ENCODE results near the gene FAM193A.
"Not testable (repeated sequence)": the region's sequence is repeated elsewhere in the genome, so short reads cannot be mapped to it uniquely, and the experiment has no call there.

FAM193A gene

GRCh38 chr4:2543580-2544191, 7.2 kb downstream of the FAM193A start:
- H4K8ac ChIP-seq (ENCODE audit: low read depth, low read length); H3K4ac ChIP-seq (ENCODE audit: low read depth, low read length); H3K27ac ChIP-seq (ENCODE audit: low read depth, low read length); H4K5ac ChIP-seq (ENCODE audit: low read length); H3K4me2 ChIP-seq (ENCODE audit: low read length); H3K56ac ChIP-seq (ENCODE audit: low read length); DNase-seq; H3K9ac ChIP-seq (ENCODE audit: low read length); H3K4me3 ChIP-seq (ENCODE audit: low read length); H2BK5ac ChIP-seq (ENCODE audit: low read length); H3K79me1 ChIP-seq (ENCODE audit: low read length); H3K23ac ChIP-seq (ENCODE audit: low read length); H3K18ac ChIP-seq (ENCODE audit: low read length); H2AK5ac ChIP-seq (ENCODE audit: low read length); H2BK120ac ChIP-seq (ENCODE audit: low read depth, low read length); H3K27me3 ChIP-seq (ENCODE audit: insufficient read depth, low read length, poor library complexity); H3K36me3 ChIP-seq (ENCODE audit: control insufficient read depth, insufficient read depth, low read length); H2BK15ac ChIP-seq (replicated peaks; ENCODE audit: low read depth); H3K4me1 ChIP-seq (ENCODE audit: control insufficient read depth, low read depth, low read length): not testable (repeated sequence)
- H3K79me2 ChIP-seq (ENCODE audit: control insufficient read depth, insufficient read depth, low read length): peaks cover 87% of the 10 kb centered on the region
- WGBS (ENCODE audit: extremely low coverage, insufficient coverage, low lambda C conversion rate): no CpG with 5 or more reads among the region's 10 CpGs

GRCh38 chr4:2545321-2546013, 9.0 kb downstream of the FAM193A start:
- no peak overlapping the region for H3K4ac ChIP-seq (ENCODE audit: low read depth, low read length)
- H3K79me1 ChIP-seq (ENCODE audit: low read length): peaks cover 5% of the 10 kb centered on the region
- H3K56ac ChIP-seq (ENCODE audit: low read length): no peak overlapping the region
- no peak for DNase-seq
- no peak overlapping the region for H4K8ac ChIP-seq (ENCODE audit: low read depth, low read length)
- no peak overlapping the region for H3K23ac ChIP-seq (ENCODE audit: low read length)
- H3K4me1 ChIP-seq (ENCODE audit: control insufficient read depth, low read depth, low read length): no peaks in the 10 kb centered on the region
- H3K36me3 ChIP-seq (ENCODE audit: control insufficient read depth, insufficient read depth, low read length): no peaks in the 10 kb centered on the region
- H3K27ac ChIP-seq (ENCODE audit: low read depth, low read length): no peak overlapping the region
- H2BK120ac ChIP-seq (ENCODE audit: low read depth, low read length): no peak overlapping the region
- peaks cover 81% of the 10 kb centered on the region for H3K79me2 ChIP-seq (ENCODE audit: control insufficient read depth, insufficient read depth, low read length)
- H2BK15ac ChIP-seq (replicated peaks; ENCODE audit: low read depth): no peak overlapping the region
- H3K4me2 ChIP-seq (ENCODE audit: low read length): no peak overlapping the region
- H3K27me3 ChIP-seq (ENCODE audit: insufficient read depth, low read length, poor library complexity): no peaks in the 10 kb centered on the region
- no peak overlapping the region for H3K9ac ChIP-seq (ENCODE audit: low read length)
- H3K18ac ChIP-seq (ENCODE audit: low read length): no peak overlapping the region
- no peak overlapping the region for H2BK5ac ChIP-seq (ENCODE audit: low read length)
- no CpG with 5 or more reads among the region's 7 CpGs for WGBS (ENCODE audit: extremely low coverage, insufficient coverage, low lambda C conversion rate)
- no peak overlapping the region for H4K5ac ChIP-seq (ENCODE audit: low read length)
- no peak overlapping the region for H3K4me3 ChIP-seq (ENCODE audit: low read length)
- no peak overlapping the region for H2AK5ac ChIP-seq (ENCODE audit: low read length)

GRCh38 chr4:2546286-2546823, 9.9 kb downstream of the FAM193A start:
- Histone ChIP-seq H3K56ac (ENCODE audit: low read length) (no peak overlapping the region), H3K79me1 (ENCODE audit: low read length) (peaks cover 5% of the 10 kb centered on the region), H2BK120ac (ENCODE audit: low read depth, low read length) (no peak overlapping the region), H3K4ac (ENCODE audit: low read depth, low read length) (no peak overlapping the region), H2AK5ac (ENCODE audit: low read length) (no peak overlapping the region), H4K5ac (ENCODE audit: low read length) (no peak overlapping the region), H2BK5ac (ENCODE audit: low read length) (no peak overlapping the region), H3K4me2 (ENCODE audit: low read length) (no peak overlapping the region), H4K8ac (ENCODE audit: low read depth, low read length) (no peak overlapping the region), H3K4me3 (ENCODE audit: low read length) (no peak overlapping the region), H3K18ac (ENCODE audit: low read length) (no peak overlapping the region), H3K9ac (ENCODE audit: low read length) (no peak overlapping the region), H3K27ac (ENCODE audit: low read depth, low read length) (no peak overlapping the region), H3K79me2 (ENCODE audit: control insufficient read depth, insufficient read depth, low read length) (peaks cover 78% of the 10 kb centered on the region), H3K23ac (ENCODE audit: low read length) (no peak overlapping the region), H3K4me1 (ENCODE audit: control insufficient read depth, low read depth, low read length) (no peaks in the 10 kb centered on the region), H3K36me3 (ENCODE audit: control insufficient read depth, insufficient read depth, low read length) (no peaks in the 10 kb centered on the region), H3K27me3 (ENCODE audit: insufficient read depth, low read length, poor library complexity) (no peaks in the 10 kb centered on the region), H2BK15ac (replicated peaks; ENCODE audit: low read depth) (no peak overlapping the region)
- no peak for DNase-seq

GRCh38 chr4:2546961-2547691, 10.7 kb downstream of the FAM193A start:
- H3K4ac ChIP-seq (ENCODE audit: low read depth, low read length); H3K23ac ChIP-seq (ENCODE audit: low read length); H4K5ac ChIP-seq (ENCODE audit: low read length); H2BK15ac ChIP-seq (replicated peaks; ENCODE audit: low read depth); H2BK120ac ChIP-seq (ENCODE audit: low read depth, low read length); H3K4me1 ChIP-seq (ENCODE audit: control insufficient read depth, low read depth, low read length); DNase-seq; H3K36me3 ChIP-seq (ENCODE audit: control insufficient read depth, insufficient read depth, low read length); H3K9ac ChIP-seq (ENCODE audit: low read length); H2BK5ac ChIP-seq (ENCODE audit: low read length); H3K27ac ChIP-seq (ENCODE audit: low read depth, low read length); H4K8ac ChIP-seq (ENCODE audit: low read depth, low read length); H3K27me3 ChIP-seq (ENCODE audit: insufficient read depth, low read length, poor library complexity); H3K56ac ChIP-seq (ENCODE audit: low read length); H3K18ac ChIP-seq (ENCODE audit: low read length); H3K4me3 ChIP-seq (ENCODE audit: low read length); H2AK5ac ChIP-seq (ENCODE audit: low read length); H3K79me1 ChIP-seq (ENCODE audit: low read length); H3K4me2 ChIP-seq (ENCODE audit: low read length): not testable (repeated sequence)
- peaks cover 72% of the 10 kb centered on the region for H3K79me2 ChIP-seq (ENCODE audit: control insufficient read depth, insufficient read depth, low read length)
- no CpG with 5 or more reads among the region's 16 CpGs for WGBS (ENCODE audit: extremely low coverage, insufficient coverage, low lambda C conversion rate)

GRCh38 chr4:2551118-2551517, 14.7 kb downstream of the FAM193A start:
- H3K36me3 ChIP-seq (ENCODE audit: control insufficient read depth, insufficient read depth, low read length): no peaks in the 10 kb centered on the region
- H3K27me3 ChIP-seq (ENCODE audit: insufficient read depth, low read length, poor library complexity): no peaks in the 10 kb centered on the region
- peaks cover 2% of the 10 kb centered on the region for H3K79me1 ChIP-seq (ENCODE audit: low read length)
- no peak for DNase-seq
- H2AK5ac ChIP-seq (ENCODE audit: low read length): no peak overlapping the region
- H3K9ac ChIP-seq (ENCODE audit: low read length): no peak overlapping the region
- H3K23ac ChIP-seq (ENCODE audit: low read length): no peak overlapping the region
- no peak overlapping the region for H2BK120ac ChIP-seq (ENCODE audit: low read depth, low read length)
- H3K27ac ChIP-seq (ENCODE audit: low read depth, low read length): no peak overlapping the region
- no peak overlapping the region for H2BK15ac ChIP-seq (replicated peaks; ENCODE audit: low read depth)
- H4K8ac ChIP-seq (ENCODE audit: low read depth, low read length): no peak overlapping the region
- no peak overlapping the region for H3K56ac ChIP-seq (ENCODE audit: low read length)
- H3K4me3 ChIP-seq (ENCODE audit: low read length): no peak overlapping the region
- H4K5ac ChIP-seq (ENCODE audit: low read length): no peak overlapping the region
- H3K18ac ChIP-seq (ENCODE audit: low read length): no peak overlapping the region
- H3K79me2 ChIP-seq (ENCODE audit: control insufficient read depth, insufficient read depth, low read length): peaks cover 65% of the 10 kb centered on the region
- H2BK5ac ChIP-seq (ENCODE audit: low read length): no peak overlapping the region
- H3K4ac ChIP-seq (ENCODE audit: low read depth, low read length): no peak overlapping the region
- H3K4me2 ChIP-seq (ENCODE audit: low read length): no peak overlapping the region
- no peaks in the 10 kb centered on the region for H3K4me1 ChIP-seq (ENCODE audit: control insufficient read depth, low read depth, low read length)

Measured in mesendoderm (in vitro differentiated cells).